NCI-H146 (cell line): ENCODE results near the gene ARL4C.

Experiments
- DNase-seq: peaks from one replicate; lab custom pipeline; 2025; lab: John Stamatoyannopoulos, UW

Gene ARL4C

DNA sequence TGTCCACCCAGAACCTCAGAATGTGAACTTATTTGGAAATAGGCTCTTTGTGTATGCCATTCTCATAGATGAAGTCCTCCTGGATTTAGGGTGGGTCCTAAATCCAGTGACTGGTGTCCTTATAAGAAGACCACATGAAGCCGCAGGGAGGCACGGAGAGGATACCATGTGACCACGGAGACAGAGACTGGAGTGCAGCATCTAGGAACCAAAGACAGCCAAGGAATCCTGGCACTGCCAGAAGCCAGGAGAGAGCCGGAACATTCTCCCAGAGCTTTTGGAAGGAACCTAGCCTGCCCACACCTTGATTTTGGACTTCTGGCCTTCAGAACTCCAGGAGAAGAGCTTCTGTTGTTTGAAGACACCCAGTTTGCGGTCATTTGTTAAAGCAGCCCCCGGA, 49.7 kb downstream of the ARL4C start:
- DNase-seq: no peak

DNA sequence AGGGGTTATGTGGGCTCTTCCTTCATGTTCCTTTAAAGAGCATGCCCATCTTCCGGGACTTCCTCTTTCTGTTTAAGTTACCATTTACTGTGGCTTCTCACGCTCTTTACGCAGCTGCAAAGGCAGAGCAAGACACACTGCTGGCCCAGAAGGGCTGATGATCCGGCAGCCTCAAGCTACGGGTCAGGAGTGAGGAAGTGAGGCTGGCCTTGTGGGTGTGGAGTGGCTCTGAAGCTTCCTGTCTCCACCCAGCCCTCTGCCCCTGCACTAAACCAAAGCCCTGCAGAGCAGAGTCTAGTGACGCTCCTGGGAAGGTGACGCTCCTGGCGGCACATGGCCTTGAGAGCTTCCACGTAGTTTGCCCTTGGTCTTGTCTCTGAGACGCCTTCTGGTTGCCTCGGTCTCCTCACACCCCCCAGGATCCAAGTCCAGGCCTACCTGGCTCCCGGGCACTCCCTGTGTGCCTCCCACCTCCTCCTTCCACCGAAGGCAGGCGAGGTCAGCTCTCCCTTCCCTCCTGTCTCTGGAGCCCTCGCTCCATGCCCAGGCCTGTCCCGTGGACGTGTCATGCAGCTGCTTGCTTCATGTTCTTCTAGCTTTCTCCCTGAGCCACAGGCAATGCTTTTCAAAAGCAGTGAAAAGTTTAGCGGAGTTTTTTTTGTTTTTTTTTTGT, 50.3 kb downstream of the ARL4C start:
- DNase-seq: no peak

DNA sequence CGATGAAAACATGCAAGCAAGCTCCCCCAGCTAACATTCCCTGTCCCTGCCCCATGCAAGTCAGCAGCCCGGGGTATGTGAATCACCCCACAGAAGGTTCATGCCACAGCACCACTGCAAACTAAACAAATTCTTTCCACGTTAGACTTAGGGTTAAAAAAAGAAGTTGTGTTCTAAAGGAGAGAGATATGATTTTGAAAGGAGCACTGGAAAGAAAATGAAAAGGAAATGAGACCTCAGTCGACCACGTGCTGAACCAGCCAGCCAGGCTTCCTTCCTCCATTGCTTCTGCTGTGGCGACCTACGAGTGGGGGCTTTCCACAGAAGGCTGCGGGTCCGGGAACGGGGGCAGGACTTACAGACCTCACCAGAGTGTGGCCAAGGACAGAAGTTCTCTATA, 52.0 kb downstream of the ARL4C start:
- no peak for DNase-seq

DNA sequence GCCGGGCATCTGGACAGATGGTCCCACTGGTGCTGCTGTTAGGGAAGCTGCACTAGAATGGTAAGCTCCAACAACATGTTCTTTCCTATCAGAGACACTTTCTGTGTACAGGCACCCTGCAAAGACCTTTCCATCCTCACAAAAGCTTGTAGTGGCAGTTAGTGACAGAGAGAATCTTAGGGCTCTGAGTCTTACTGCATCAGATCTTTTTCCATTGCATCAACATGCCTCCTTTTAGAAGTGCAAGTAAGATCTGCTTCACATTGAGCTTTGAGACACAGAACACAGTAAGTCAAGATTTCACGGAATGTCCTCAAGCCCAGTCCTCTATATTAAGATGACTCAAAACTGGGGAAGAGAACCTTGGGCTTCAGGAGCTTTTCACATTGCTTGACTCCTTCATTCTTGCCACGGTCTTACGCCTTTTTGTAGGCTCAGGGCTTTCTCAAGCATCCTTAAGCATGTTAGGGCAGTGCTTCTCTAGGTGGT, 52.6 kb downstream of the ARL4C start:
- DNase-seq: no peak
